Smooth muscle cell (in vitro differentiated cells): ENCODE results near the gene HS3ST3B1. TPM values are rescaled to one million over a fixed set of nuclear protein-coding genes. Genes with fewer than 3 reads are reported as not detected.

Experiments
- DNase-seq: peaks from one replicate; lab custom pipeline; 2025; ENCODE audit not compliant: unreplicated experiment; lab: John Stamatoyannopoulos, UW
- H2AFZ ChIP-seq: fragments of 200-600 bp; sonication (generic); 2 replicates; pipeline ENCODE4 v1.6.0; 2016; ENCODE audit warnings: antibody characterized with exemption, low read depth, mild to moderate bottlenecking
- H3F3A ChIP-seq: fragments of 200-600 bp; sonication (generic); 2 replicates; pipeline ENCODE4 v1.6.0; 2017; ENCODE audit warnings: antibody characterized with exemption, low read depth
- H3K27ac ChIP-seq: fragments of 200-600 bp; sonication (generic); 2 replicates; pipeline ENCODE4 v1.5.1; 2016; ENCODE audit warnings: low read depth, mild to moderate bottlenecking
- H3K27me3 ChIP-seq: fragments of 200-600 bp; sonication (generic); 2 replicates; pipeline ENCODE4 v1.6.1; 2016; ENCODE audit warnings: low read depth, mild to moderate bottlenecking
- H3K36me3 ChIP-seq: fragments of 200-600 bp; sonication (generic); 2 replicates; pipeline ENCODE4 v1.5.1; 2016; ENCODE audit warnings: low read depth
- H3K4me1 ChIP-seq: fragments of 200-600 bp; sonication (generic); 2 replicates; pipeline ENCODE4 v1.5.1; 2016; ENCODE audit warnings: low read depth
- H3K4me2 ChIP-seq: fragments of 200-600 bp; sonication (generic); 2 replicates; pipeline ENCODE4 v1.6.0; 2016; ENCODE audit warnings: mild to moderate bottlenecking
- H3K4me3 ChIP-seq: fragments of 200-600 bp; sonication (generic); 2 replicates; pipeline ENCODE4 v1.5.1; 2016; ENCODE audit warnings: mild to moderate bottlenecking
- H3K79me2 ChIP-seq: fragments of 200-600 bp; sonication (generic); 2 replicates; pipeline ENCODE4 v1.6.0; 2016; ENCODE audit warnings: low read depth, mild to moderate bottlenecking
- H3K9ac ChIP-seq: fragments of 200-600 bp; sonication (generic); 2 replicates; pipeline ENCODE4 v1.6.0; 2016; ENCODE audit warnings: low read depth
- H3K9me3 ChIP-seq: fragments of 200-600 bp; sonication (generic); replicated peaks from 2 replicates; pipeline ENCODE4 v1.5.1; 2016; ENCODE audit warnings: low read depth
- H4K20me1 ChIP-seq: fragments of 200-600 bp; sonication (generic); 2 replicates; pipeline ENCODE4 v1.6.0; 2016; ENCODE audit warnings: low read depth
- CTCF ChIP-seq: fragments of 200-600 bp; sonication (generic); IDR thresholded peaks from 2 replicates; pipeline ENCODE4 v1.5.1; 2017; ENCODE audit warnings: borderline replicate concordance, mild to moderate bottlenecking, antibody characterized with exemption; ENCODE audit not compliant: insufficient read depth, poor library complexity, severe bottlenecking
- WGBS: methylation state at CpG from one replicate; pipeline ENCODE4 v1.1.7; 2016; ENCODE audit warnings: low lambda C conversion rate; 5-methylcytosine and 5-hydroxymethylcytosine counted together
- polyA plus RNA-seq: library from polyadenylated mRNA; unstranded; fragments of >200 nt; fragmentation: Nextera tagmentation; extraction: Ambion mirVana; gene quantifications from 2 replicates; pipeline ENCODE4 v1.2.1, GENCODE V29; 2016
- total RNA-seq: library from RNA; depleted of rRNA; stranded (reverse); fragments of >200 nt; gene quantifications from 2 replicates; pipeline ENCODE4 v1.2.3, GENCODE V29; 2014

The HS3ST3B1 gene
- total and polyA plus RNA-seq, 2 experiments from 2014 or later = 11.3 to 17.3 TPM

- no peak for TF ChIP-seq CTCF
- no peak overlapping the region for H2AFZ ChIP-seq
- H3K27me3 ChIP-seq = no peaks in the 10 kb centered on the region
These were observed 45.9 kb downstream of the HS3ST3B1 start for GRCh38 chr17:14346801-14347200.

DNA sequence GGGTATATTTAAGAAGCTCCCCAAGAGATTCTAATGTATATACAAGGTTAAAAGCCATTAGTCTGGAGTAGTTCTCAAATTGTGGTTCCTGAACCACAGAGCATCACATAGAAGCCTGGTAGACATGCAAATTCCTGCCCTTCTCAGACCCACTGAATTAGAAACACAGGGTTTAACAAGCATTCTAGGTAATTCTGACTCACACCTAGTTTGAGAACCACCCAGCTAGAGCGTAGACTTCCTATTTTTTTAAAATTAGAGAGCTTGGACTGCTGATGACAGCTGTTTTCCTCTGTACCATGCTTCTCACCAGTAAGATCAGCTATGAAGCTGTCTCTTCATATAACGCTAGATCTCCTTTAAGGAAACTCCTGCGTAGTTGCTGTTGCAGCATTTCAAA is 50.6 kb downstream of the HS3ST3B1 start:
- Histone ChIP-seq H3K27me3 (no peaks in the 10 kb centered on the region), H3K4me1 (no peaks in the 10 kb centered on the region)

More at GRCh38 chr17:14346801-14347200, 45.9 kb downstream of the HS3ST3B1 start:
- H3K9ac ChIP-seq = no peak overlapping the region
- peaks cover 6% of the 10 kb centered on the region for H3K79me2 ChIP-seq
- DNase-seq = no peak
- H3K4me2 ChIP-seq = no peak overlapping the region
- peaks cover 53% of the 10 kb centered on the region for H4K20me1 ChIP-seq
- H3K27ac ChIP-seq = no peak overlapping the region
- no peaks in the 10 kb centered on the region for H3F3A ChIP-seq
- H3K4me3 ChIP-seq = no peak overlapping the region
- peaks cover 3% of the 10 kb centered on the region for H3K4me1 ChIP-seq
- 89% methylated on average over 6 of the region's 6 CpGs for WGBS
- H3K9me3 ChIP-seq = no peaks in the 10 kb centered on the region
- H3K36me3 ChIP-seq = no peaks in the 10 kb centered on the region

DNA sequence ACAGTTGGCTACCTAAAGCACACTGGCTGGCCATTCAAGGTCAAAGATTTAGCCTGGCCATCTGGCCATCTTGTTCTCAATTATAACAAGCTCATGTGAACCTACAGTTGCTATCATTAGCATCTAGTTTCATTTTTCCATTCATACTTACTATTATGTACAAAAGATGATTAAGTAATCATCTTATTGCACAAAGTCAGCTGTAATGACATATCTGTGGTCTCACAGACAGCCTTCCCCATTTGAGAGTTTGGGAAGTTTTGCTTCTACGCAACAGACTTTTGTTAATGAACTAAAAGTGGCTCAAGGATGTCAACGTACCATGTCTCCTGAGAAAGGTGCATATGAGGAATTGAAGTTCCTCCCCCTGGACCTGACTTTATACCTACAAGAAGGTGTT is 51.3 kb downstream of the HS3ST3B1 start:
- H3K4me3 ChIP-seq = no peak overlapping the region
- H3K4me2 ChIP-seq = no peak overlapping the region
- H2AFZ ChIP-seq = no peak overlapping the region
- H3K9me3 ChIP-seq = no peaks in the 10 kb centered on the region
- no peaks in the 10 kb centered on the region for H3K27me3 ChIP-seq
- no peak for DNase-seq
- H4K20me1 ChIP-seq = peaks cover 12% of the 10 kb centered on the region
- H3K79me2 ChIP-seq = no peaks in the 10 kb centered on the region
- no peak overlapping the region for H3K27ac ChIP-seq
- WGBS = 88% methylated on average over 2 of the region's 2 CpGs
- H3K36me3 ChIP-seq = no peaks in the 10 kb centered on the region
- peaks cover 5% of the 10 kb centered on the region for H3F3A ChIP-seq
- no peak for TF ChIP-seq CTCF
- no peak overlapping the region for H3K9ac ChIP-seq
- H3K4me1 ChIP-seq = no peaks in the 10 kb centered on the region

More for the DNA sequence above, 50.6 kb downstream of the HS3ST3B1 start:
- WGBS = 78% methylated on average over 3 of the region's 3 CpGs
- no peak overlapping the region for H3K4me2 ChIP-seq
- no peaks in the 10 kb centered on the region for H3K36me3 ChIP-seq
- H4K20me1 ChIP-seq = peaks cover 18% of the 10 kb centered on the region
- DNase-seq = no peak
- no peak overlapping the region for H3K27ac ChIP-seq
- peaks cover 5% of the 10 kb centered on the region for H3F3A ChIP-seq
- no peak overlapping the region for H3K9ac ChIP-seq
- no peak overlapping the region for H2AFZ ChIP-seq
- no peaks in the 10 kb centered on the region for H3K9me3 ChIP-seq
- TF ChIP-seq CTCF = no peak
- H3K79me2 ChIP-seq = no peaks in the 10 kb centered on the region
- no peak overlapping the region for H3K4me3 ChIP-seq

GRCh38 chr17:14353861-14354474 is 53.1 kb downstream of the HS3ST3B1 start:
- H3K27ac ChIP-seq = no peak overlapping the region

More at GRCh38 chr17:14353861-14354474, 53.1 kb downstream of the HS3ST3B1 start:
- no peaks in the 10 kb centered on the region for H3K9me3 ChIP-seq
- H3K36me3 ChIP-seq = no peaks in the 10 kb centered on the region
- no peaks in the 10 kb centered on the region for H3K79me2 ChIP-seq
- H3K9ac ChIP-seq = no peak overlapping the region
- no peaks in the 10 kb centered on the region for H3K27me3 ChIP-seq
- no peak for DNase-seq
- H3K4me3 ChIP-seq = no peak overlapping the region
- H3F3A ChIP-seq = peaks cover 5% of the 10 kb centered on the region
- no peak overlapping the region for H3K4me2 ChIP-seq
- no peaks in the 10 kb centered on the region for H3K4me1 ChIP-seq
- no peaks in the 10 kb centered on the region for H4K20me1 ChIP-seq
- no peak for TF ChIP-seq CTCF
- H2AFZ ChIP-seq = no peak overlapping the region
- WGBS = 42% methylated on average over 5 of the region's 5 CpGs
